Astrocyte (in vitro differentiated cells and primary cell): ENCODE results near the gene TMIGD2. TPM values are rescaled to one million over a fixed set of nuclear protein-coding genes. Genes with fewer than 3 reads are reported as not detected.
"Not testable (repeated sequence)": the region's sequence is repeated elsewhere in the genome, so short reads cannot be mapped to it uniquely, and the experiment has no call there.

Experiments
- DNase-seq: peaks from one replicate; pipeline ENCODE4 v3.0.0-alpha.2; 2010; ENCODE audit warnings: low read depth
- FAIRE-seq: peaks from 2 replicates; lab custom pipeline; 2011; peaks lifted over from hg19 to GRCh38; lab: Jason Lieb, UNC
- H2AFZ ChIP-seq: 2 replicates; pipeline ENCODE4 v1.6.0; 2012; ENCODE audit warnings: low read depth, low read length, inconsistent platforms
- H3K27ac ChIP-seq: 2 replicates; pipeline ENCODE4 v1.5.1; 2011; ENCODE audit warnings: low read depth, low read length, inconsistent platforms
- H3K27me3 ChIP-seq: 2 replicates; pipeline ENCODE4 v1.6.0; 2011; ENCODE audit warnings: low read length, inconsistent platforms; ENCODE audit not compliant: insufficient read depth
- H3K36me3 ChIP-seq: 2 replicates; pipeline ENCODE4 v1.5.1; 2011; ENCODE audit warnings: low read length, inconsistent platforms; ENCODE audit not compliant: insufficient read depth
- H3K4me1 ChIP-seq: 2 replicates; pipeline ENCODE4 v1.5.1; 2011; ENCODE audit warnings: low read length, inconsistent platforms; ENCODE audit not compliant: insufficient read depth
- H3K4me2 ChIP-seq: 2 replicates; pipeline ENCODE4 v1.6.0; 2012; ENCODE audit warnings: low read length, inconsistent platforms
- H3K4me3 ChIP-seq: 2 replicates; pipeline ENCODE4 v1.5.1; 2011; ENCODE audit warnings: low read depth, mild to moderate bottlenecking, low read length, inconsistent platforms; ENCODE audit not compliant: insufficient read depth
- H3K79me2 ChIP-seq: 2 replicates; pipeline ENCODE4 v1.6.0; 2012; ENCODE audit warnings: mild to moderate bottlenecking, low read length, inconsistent platforms; ENCODE audit not compliant: insufficient read depth
- H3K9ac ChIP-seq: 2 replicates; pipeline ENCODE4 v1.6.0; 2012; ENCODE audit warnings: mild to moderate bottlenecking, low read length, inconsistent platforms
- H3K9me3 ChIP-seq: 2 replicates; pipeline ENCODE4 v1.5.1; 2012; ENCODE audit warnings: low read depth, mild to moderate bottlenecking, low read length, inconsistent platforms; ENCODE audit not compliant: insufficient read depth
- H4K20me1 ChIP-seq: 2 replicates; pipeline ENCODE4 v1.6.0; 2012; ENCODE audit warnings: low read length, inconsistent platforms; ENCODE audit not compliant: insufficient read depth
- H3K27ac Mint-ChIP-seq: one replicate; pipeline ENCODE4 v1.8.0; 2021; ENCODE audit warnings: mild to moderate bottlenecking, mixed read lengths; ENCODE audit not compliant: unreplicated experiment
- H3K27me3 Mint-ChIP-seq: one replicate; pipeline ENCODE4 v1.8.0; 2021; ENCODE audit warnings: low read depth, mixed read lengths; ENCODE audit not compliant: unreplicated experiment
- H3K36me3 Mint-ChIP-seq: one replicate; pipeline ENCODE4 v1.8.0; 2021; ENCODE audit warnings: low read depth, mixed read lengths; ENCODE audit not compliant: unreplicated experiment
- H3K4me1 Mint-ChIP-seq: one replicate; pipeline ENCODE4 v1.8.0; 2021; ENCODE audit warnings: low read depth, mixed read lengths; ENCODE audit not compliant: unreplicated experiment
- H3K4me3 Mint-ChIP-seq: one replicate; pipeline ENCODE4 v1.8.0; 2021; ENCODE audit warnings: mild to moderate bottlenecking, moderate library complexity, mixed read lengths; ENCODE audit not compliant: unreplicated experiment
- H3K9me3 Mint-ChIP-seq: one replicate; pipeline ENCODE4 v1.8.0; 2021; ENCODE audit warnings: mild to moderate bottlenecking, mixed read lengths; ENCODE audit not compliant: unreplicated experiment
- EZH2 ChIP-seq: IDR thresholded peaks from 2 replicates; pipeline ENCODE4 v1.6.1; 2012; ENCODE audit warnings: mild to moderate bottlenecking, low read length, inconsistent platforms; ENCODE audit not compliant: insufficient read depth
- total RNA-seq: library from RNA; stranded (reverse); gene quantifications from 2 replicates; pipeline ENCODE4 v1.2.1, GENCODE V29; 2021
- TF ChIP-seq, protein P1 (sequence below): IDR thresholded peaks from 2 replicates; pipeline ENCODE4 v1.5.1; 2011; ENCODE audit warnings: low read depth, mild to moderate bottlenecking, inconsistent platforms, low read length, moderate library complexity; ENCODE audit not compliant: insufficient read depth

TMIGD2 gene
- total RNA-seq, 1 donor from 2014 or later = not detected

DNA sequence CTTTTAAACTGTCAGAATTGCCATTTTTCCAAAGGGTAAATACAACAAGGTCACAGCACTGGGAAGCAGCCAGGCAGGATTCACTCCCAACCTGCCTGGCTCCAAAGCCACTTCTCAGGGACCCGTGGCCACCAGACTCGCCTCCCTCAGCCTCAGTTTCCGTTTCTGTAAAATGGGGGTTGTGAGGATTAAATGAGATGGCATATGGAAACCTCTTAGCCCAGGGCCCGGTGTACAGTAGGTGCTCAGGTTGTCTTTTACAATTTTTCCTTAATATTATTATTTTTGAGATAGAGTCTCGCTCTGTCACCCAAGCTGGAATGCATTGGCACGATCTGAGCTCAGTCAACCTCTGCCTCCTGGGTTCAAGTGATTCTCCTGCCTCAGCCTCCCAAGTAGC, 45.2 kb downstream of the TMIGD2 start:
- no peak overlapping the region for H3K27ac ChIP-seq
- no peaks in the 10 kb centered on the region for H3K79me2 ChIP-seq
- Mint-ChIP-seq H3K4me1 (no peaks in the 10 kb centered on the region), H3K4me3 (no peak overlapping the region), H3K9me3 (peaks cover 4% of the 10 kb centered on the region), H3K27me3 (no peaks in the 10 kb centered on the region), H3K36me3 (peaks cover 30% of the 10 kb centered on the region), H3K27ac (no peak overlapping the region)
- no peak overlapping the region for H2AFZ ChIP-seq
- no peak for FAIRE-seq
- H3K4me1 ChIP-seq = no peaks in the 10 kb centered on the region
- DNase-seq = no peak
- H3K4me2 ChIP-seq = no peak overlapping the region
- TF ChIP-seq EZH2 = no peak
- TF ChIP-seq, protein P1, sequence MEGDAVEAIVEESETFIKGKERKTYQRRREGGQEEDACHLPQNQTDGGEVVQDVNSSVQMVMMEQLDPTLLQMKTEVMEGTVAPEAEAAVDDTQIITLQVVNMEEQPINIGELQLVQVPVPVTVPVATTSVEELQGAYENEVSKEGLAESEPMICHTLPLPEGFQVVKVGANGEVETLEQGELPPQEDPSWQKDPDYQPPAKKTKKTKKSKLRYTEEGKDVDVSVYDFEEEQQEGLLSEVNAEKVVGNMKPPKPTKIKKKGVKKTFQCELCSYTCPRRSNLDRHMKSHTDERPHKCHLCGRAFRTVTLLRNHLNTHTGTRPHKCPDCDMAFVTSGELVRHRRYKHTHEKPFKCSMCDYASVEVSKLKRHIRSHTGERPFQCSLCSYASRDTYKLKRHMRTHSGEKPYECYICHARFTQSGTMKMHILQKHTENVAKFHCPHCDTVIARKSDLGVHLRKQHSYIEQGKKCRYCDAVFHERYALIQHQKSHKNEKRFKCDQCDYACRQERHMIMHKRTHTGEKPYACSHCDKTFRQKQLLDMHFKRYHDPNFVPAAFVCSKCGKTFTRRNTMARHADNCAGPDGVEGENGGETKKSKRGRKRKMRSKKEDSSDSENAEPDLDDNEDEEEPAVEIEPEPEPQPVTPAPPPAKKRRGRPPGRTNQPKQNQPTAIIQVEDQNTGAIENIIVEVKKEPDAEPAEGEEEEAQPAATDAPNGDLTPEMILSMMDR = no peak
- no peak overlapping the region for H3K9ac ChIP-seq
- peaks cover 3% of the 10 kb centered on the region for H3K9me3 ChIP-seq
- H3K4me3 ChIP-seq = no peak overlapping the region
- H3K27me3 ChIP-seq = no peaks in the 10 kb centered on the region
- H3K36me3 ChIP-seq = peaks cover 17% of the 10 kb centered on the region
- no peaks in the 10 kb centered on the region for H4K20me1 ChIP-seq

DNA sequence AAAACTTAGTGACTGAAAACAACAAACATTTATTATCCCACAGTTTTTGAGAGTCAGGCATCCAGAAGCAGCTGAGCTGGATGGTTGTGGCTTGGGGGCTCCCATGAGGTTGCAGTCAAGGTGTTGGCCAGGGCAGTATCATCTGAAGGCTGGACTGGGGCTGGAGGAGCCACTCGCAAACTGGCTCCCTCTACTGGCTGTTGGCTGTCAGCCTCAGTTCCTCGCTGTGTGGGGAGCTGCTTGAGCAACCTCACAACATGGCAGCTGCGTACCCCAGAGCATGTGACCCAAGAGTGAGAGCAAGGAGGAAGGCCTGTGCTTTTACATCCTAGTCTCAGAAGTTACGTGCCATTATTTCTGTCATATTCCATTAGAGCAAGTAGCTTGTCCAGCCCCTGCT, 45.6 kb downstream of the TMIGD2 start:
- no peak overlapping the region for H3K9ac ChIP-seq
- peaks cover 21% of the 10 kb centered on the region for H3K36me3 ChIP-seq
- H3K4me1 ChIP-seq = no peaks in the 10 kb centered on the region
- no peaks in the 10 kb centered on the region for H3K27me3 Mint-ChIP-seq
- peaks cover 4% of the 10 kb centered on the region for H3K9me3 Mint-ChIP-seq
- peaks cover 30% of the 10 kb centered on the region for H3K36me3 Mint-ChIP-seq
- no peak for FAIRE-seq
- H3K4me1 Mint-ChIP-seq = no peaks in the 10 kb centered on the region
- TF ChIP-seq, protein P1 = no peak
- no peak for TF ChIP-seq EZH2
- no peak overlapping the region for H3K4me3 Mint-ChIP-seq
- DNase-seq = no peak
- no peak overlapping the region for H3K27ac ChIP-seq
- H3K27ac Mint-ChIP-seq = no peak overlapping the region
- peaks cover 3% of the 10 kb centered on the region for H3K9me3 ChIP-seq
- no peak overlapping the region for H3K4me2 ChIP-seq
- no peaks in the 10 kb centered on the region for H3K27me3 ChIP-seq
- no peaks in the 10 kb centered on the region for H4K20me1 ChIP-seq
- no peak overlapping the region for H3K4me3 ChIP-seq
- no peaks in the 10 kb centered on the region for H3K79me2 ChIP-seq
- no peak overlapping the region for H2AFZ ChIP-seq

DNA sequence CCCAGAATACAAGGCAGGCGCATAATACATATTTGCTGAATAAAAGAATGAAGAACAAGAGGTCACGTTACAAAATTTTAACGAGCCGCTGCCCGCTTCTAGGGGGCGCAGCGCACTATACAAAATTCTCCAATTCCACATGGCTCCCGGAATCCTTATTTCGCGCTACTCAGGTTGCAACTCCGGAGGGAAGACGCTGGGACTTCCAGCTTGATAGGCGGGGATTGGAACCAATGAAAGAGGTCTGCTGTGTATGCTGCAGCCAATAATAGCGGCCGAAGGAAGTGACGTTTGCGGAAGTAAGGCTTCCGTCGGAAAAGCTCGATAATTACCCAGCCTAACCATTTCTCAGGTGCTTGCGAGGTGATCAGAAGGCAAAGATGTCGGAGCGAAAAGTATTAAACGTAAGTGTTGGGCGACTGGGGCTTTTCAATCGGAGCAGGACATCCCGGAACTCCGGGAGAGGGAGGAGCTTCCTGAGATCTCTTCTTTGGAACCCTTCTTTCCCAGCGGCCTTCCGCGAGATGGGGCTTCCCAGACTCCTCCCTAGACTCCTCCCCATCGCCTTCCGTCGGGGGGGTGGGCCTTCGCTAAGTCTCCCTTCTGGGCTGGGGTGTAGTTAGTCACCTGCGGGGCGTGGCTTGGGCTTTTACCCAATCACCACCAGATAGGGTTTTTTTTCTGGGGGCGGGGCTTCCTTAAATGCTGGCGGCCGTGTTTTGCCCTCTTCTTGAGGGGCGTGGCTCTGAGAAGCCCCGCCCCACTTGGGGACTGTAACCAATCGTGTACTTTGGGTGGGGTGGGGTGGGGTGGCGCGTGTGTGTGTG, 55.2 kb downstream of the TMIGD2 start, which contains the start of gene YJU2:
Gene YJU2, plus strand, starts transcription at position 314 of the 827 bp plus-strand sequence. Its CDS starts 67 bp downstream, at position 381.
- TF ChIP-seq EZH2 = no peak
- TF ChIP-seq, protein P1 = peak; percentile 62
- H4K20me1 ChIP-seq = peaks cover 2% of the 10 kb centered on the region
- H3K4me1 Mint-ChIP-seq = no peaks in the 10 kb centered on the region
- peak within 1 kb of the TSS; percentile 92 for H3K4me3 ChIP-seq
- peaks cover 18% of the 10 kb centered on the region for H3K36me3 Mint-ChIP-seq
- H3K4me2 ChIP-seq = peak within 1 kb of the TSS; percentile 82
- H3K9ac ChIP-seq = peak within 1 kb of the TSS; percentile 95
- H3K27ac ChIP-seq = peak within 1 kb of the TSS; percentile 99
- peaks cover 4% of the 10 kb centered on the region for H3K27me3 Mint-ChIP-seq
- no peaks in the 10 kb centered on the region for H3K27me3 ChIP-seq
- peak; percentile 76 for FAIRE-seq
- H3K4me1 ChIP-seq = peaks cover 3% of the 10 kb centered on the region
- peaks cover 4% of the 10 kb centered on the region for H3K79me2 ChIP-seq
- DNase-seq = peak; percentile 98
- H2AFZ ChIP-seq = peak within 1 kb of the TSS; percentile 89
- peaks cover 2% of the 10 kb centered on the region for H3K9me3 ChIP-seq
- H3K4me3 Mint-ChIP-seq = peak within 1 kb of the TSS; percentile 89
- H3K9me3 Mint-ChIP-seq = peaks cover 4% of the 10 kb centered on the region
- peak within 1 kb of the TSS; percentile 99 for H3K27ac Mint-ChIP-seq
- peaks cover 3% of the 10 kb centered on the region for H3K36me3 ChIP-seq

DNA sequence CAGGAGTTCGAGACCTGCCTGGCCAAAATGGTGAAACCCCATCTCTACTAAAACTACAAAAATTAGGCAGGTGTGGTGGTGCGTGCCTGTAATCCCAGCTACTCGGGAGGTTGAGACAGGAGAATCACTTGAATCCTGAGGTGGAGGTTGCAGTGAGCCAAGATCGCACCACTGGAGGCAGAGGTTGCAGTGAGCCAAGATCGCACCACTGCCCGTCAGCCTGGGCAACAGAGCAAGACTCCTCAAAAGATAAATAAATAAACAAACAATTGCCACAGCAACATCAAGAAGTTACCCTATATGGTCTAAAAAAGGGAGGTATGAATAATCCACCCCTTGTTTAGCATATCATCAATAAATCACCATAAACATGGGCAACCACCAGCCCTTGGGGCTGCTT, 56.3 kb downstream of the TMIGD2 start:
- H3K4me3 ChIP-seq, H3K4me1 Mint-ChIP-seq, FAIRE-seq, H3K4me2 ChIP-seq, H3K4me3 Mint-ChIP-seq, H3K79me2 ChIP-seq, H3K9me3 Mint-ChIP-seq, H4K20me1 ChIP-seq, H3K27ac ChIP-seq, H3K27me3 ChIP-seq, H3K9me3 ChIP-seq, DNase-seq, H3K27ac Mint-ChIP-seq, H3K27me3 Mint-ChIP-seq, H3K4me1 ChIP-seq, H3K9ac ChIP-seq, H3K36me3 ChIP-seq: not testable (repeated sequence)
- peaks cover 17% of the 10 kb centered on the region for H3K36me3 Mint-ChIP-seq
- peak overlapping the region; percentile 89 for H2AFZ ChIP-seq
